Dermis blood vessel endothelial cell (primary cell): ENCODE measurements around the gene TGFB1I1. TPM values are rescaled to one million over a fixed set of nuclear protein-coding genes. Genes with fewer than 3 reads are reported as not detected.
"Not testable (repeated sequence)": the region's sequence is repeated elsewhere in the genome, so short reads cannot be mapped to it uniquely, and the experiment has no call there.

ENCODE experiments used
- DNase-seq: peaks from one replicate; pipeline ENCODE4 v3.0.0; 2010
- total RNA-seq: library from RNA; depleted of rRNA; stranded (reverse); fragments of >200 nt; gene quantifications from 2 replicates; pipeline ENCODE4 v1.2.3, GENCODE V29; 2014

TGFB1I1 gene
- total RNA-seq, 1 donor from 2014 or later, result 37.4 TPM

- DNase-seq, result no peak
These were observed 47.9 kb downstream of the TGFB1I1 start for GRCh38 chr16:31519759-31520431.

DNA sequence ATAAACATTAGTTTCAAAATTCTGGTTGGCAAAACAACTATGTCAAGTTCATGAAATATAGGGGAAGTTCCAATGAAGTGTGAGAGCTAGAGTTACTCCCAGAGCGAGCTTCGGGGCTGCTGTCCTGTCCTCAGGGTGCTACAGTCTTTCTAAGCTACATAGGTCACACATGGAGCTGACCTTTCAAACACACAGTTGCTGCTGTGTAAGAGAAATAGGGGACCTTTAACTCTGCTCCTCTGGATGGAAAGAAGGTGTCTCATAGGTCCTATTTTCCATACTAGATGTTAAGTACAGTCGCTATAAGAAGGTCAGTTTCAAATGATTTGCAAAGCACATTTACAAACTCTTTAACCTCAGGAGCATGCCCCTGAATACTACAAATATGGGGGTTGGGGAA is 49.4 kb downstream of the TGFB1I1 start:
- DNase-seq, result no peak

DNA sequence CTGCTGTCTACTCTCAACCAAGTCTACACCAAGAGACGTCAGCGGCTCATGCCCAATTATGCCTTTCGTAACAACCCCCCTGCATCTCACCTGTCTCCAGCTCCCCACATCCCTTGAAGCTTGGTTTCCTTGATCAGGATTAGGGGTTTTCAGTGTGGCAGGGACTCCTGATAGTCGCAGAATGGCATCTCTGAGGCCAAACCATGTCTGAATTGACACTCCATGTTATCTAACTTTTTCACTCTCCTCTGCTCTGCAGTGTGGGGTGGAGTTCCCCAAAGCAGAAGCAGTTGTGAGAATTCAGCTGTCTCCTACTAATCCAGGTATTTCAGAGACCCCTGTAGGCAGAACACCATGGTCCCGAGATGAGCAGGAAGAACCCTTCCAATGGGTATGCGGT is 50.1 kb downstream of the TGFB1I1 start:
- no peak for DNase-seq

GRCh38 chr16:31523768-31524167 is 51.8 kb downstream of the TGFB1I1 start:
- DNase-seq, result not testable (repeated sequence)

- no peak for DNase-seq
These were observed 53.2 kb downstream of the TGFB1I1 start for GRCh38 chr16:31525113-31525512.

Other genes with a start within 250 kb of the TGFB1I1 start
- gene ITGAM, start 212.2 kb upstream of the TGFB1I1 start, total RNA-seq, result 0.34 TPM in 1 of 2 replicates, not detected in the other
- gene ITGAX, start 117.0 kb upstream of the TGFB1I1 start, total RNA-seq, result 0.14 and 0.34 TPM in 2 replicates
- gene ITGAD, start 78.8 kb upstream of the TGFB1I1 start, total RNA-seq, result not detected in 2 replicates
- not detected in 2 replicates for gene COX6A2, start 43.8 kb upstream of the TGFB1I1 start, total RNA-seq
- 0.05 and 0.17 TPM in 2 replicates for gene ZNF843, start 29.4 kb upstream of the TGFB1I1 start, total RNA-seq
- 26.4 and 29.8 TPM in 2 replicates for gene ARMC5, start 12.7 kb upstream of the TGFB1I1 start, total RNA-seq
- not detected in 2 replicates for gene SLC5A2, start 11.0 kb downstream of the TGFB1I1 start, total RNA-seq
- 39.3 and 65.6 TPM in 2 replicates for gene RUSF1, start 36.2 kb downstream of the TGFB1I1 start, total RNA-seq
- gene AHSP, start 55.7 kb downstream of the TGFB1I1 start, total RNA-seq, result not detected in 2 replicates